ENCODE results near the gene SH3GLB1. TPM values are rescaled to one million over a fixed set of nuclear protein-coding genes. Genes with fewer than 3 reads are reported as not detected.

The SH3GLB1 gene
- total and polyA plus RNA-seq, 9 of the 15 experiments (the other 6 are each of a cell fraction or from before 2014, with no cell fraction given) = 8.6 to 34.2 (median 24.2) TPM

GRCh38 chr1:86788300-86789206 lies 84.2 kb downstream of the SH3GLB1 start (continued):
- TF ChIP-seq MBD2 (IDR thresholded peaks at IDR 0.05; ENCODE audit: borderline replicate concordance, low read depth) (no peak), ZNF253 (CRISPR knock-in tag; conservative IDR thresholded peaks at IDR 0.05) (no peak), ZNF239 (CRISPR knock-in tag; IDR thresholded peaks at IDR 0.05) (no peak), ZZZ3 (IDR thresholded peaks at IDR 0.05) (no peak), TFAP4 (CRISPR knock-in tag; IDR thresholded peaks at IDR 0.05; ENCODE audit: borderline replicate concordance) (no peak), ZNF766 (CRISPR knock-in tag; conservative IDR thresholded peaks at IDR 0.05) (no peak), USF2 (CRISPR knock-in tag; IDR thresholded peaks at IDR 0.05) (no peak), ZBTB5 (IDR thresholded peaks at IDR 0.05) (no peak), NR2F6 (CRISPR knock-in tag; IDR thresholded peaks at IDR 0.05) (no peak), ARID1B (IDR thresholded peaks at IDR 0.05) (peak; percentile 78), UBTF (IDR thresholded peaks at IDR 0.05; ENCODE audit: borderline replicate concordance in 1 of 2, low read depth in 2 of 2, low read length in 2 of 2) (no peak), HMBOX1 (IDR thresholded peaks at IDR 0.05) (peak; percentile 65; the same call in 1 of the 2 replicates), SP2 (IDR thresholded peaks at IDR 0.05; ENCODE audit: extremely low read depth, low read depth, low read length, poor library complexity, severe bottlenecking) (no peak), GTF2E2 (tag; IDR thresholded peaks at IDR 0.05) (no peak), ZBTB9 (CRISPR knock-in tag; IDR thresholded peaks at IDR 0.05) (no peak), KDM5B (IDR thresholded peaks at IDR 0.05; ENCODE audit: insufficient replicate concordance, low read depth, low read length) (no peak), MYNN (IDR thresholded peaks at IDR 0.05) (no peak), MYNN (CRISPR knock-in tag; IDR thresholded peaks at IDR 0.05) (no peak), TCF7 (IDR thresholded peaks at IDR 0.05; ENCODE audit: borderline replicate concordance) (no peak)

Data from K562 (cell line).